ENCODE data around the gene GASK1A. TPM values are rescaled to one million over a fixed set of nuclear protein-coding genes. Genes with fewer than 3 reads are reported as not detected.

The GASK1A gene
- total RNA-seq, 4 donors from 2014 or later, result 2.6 to 9.5 (median 8.8) TPM

GRCh38 chr3:42996633-42997075, 17.5 kb downstream of the GASK1A start:
- H3K36me3 ChIP-seq, result no peaks in the 10 kb centered on the region
- H3K4me3 ChIP-seq (replicated peaks in 1 of 3), result no peak overlapping the region
- no peaks in the 10 kb centered on the region for H3K9me3 ChIP-seq
- no peak for TF ChIP-seq POLR2A (IDR thresholded peaks at IDR 0.05)
- TF ChIP-seq, protein P1, sequence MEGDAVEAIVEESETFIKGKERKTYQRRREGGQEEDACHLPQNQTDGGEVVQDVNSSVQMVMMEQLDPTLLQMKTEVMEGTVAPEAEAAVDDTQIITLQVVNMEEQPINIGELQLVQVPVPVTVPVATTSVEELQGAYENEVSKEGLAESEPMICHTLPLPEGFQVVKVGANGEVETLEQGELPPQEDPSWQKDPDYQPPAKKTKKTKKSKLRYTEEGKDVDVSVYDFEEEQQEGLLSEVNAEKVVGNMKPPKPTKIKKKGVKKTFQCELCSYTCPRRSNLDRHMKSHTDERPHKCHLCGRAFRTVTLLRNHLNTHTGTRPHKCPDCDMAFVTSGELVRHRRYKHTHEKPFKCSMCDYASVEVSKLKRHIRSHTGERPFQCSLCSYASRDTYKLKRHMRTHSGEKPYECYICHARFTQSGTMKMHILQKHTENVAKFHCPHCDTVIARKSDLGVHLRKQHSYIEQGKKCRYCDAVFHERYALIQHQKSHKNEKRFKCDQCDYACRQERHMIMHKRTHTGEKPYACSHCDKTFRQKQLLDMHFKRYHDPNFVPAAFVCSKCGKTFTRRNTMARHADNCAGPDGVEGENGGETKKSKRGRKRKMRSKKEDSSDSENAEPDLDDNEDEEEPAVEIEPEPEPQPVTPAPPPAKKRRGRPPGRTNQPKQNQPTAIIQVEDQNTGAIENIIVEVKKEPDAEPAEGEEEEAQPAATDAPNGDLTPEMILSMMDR (IDR thresholded peaks at IDR 0.05), result no peak
- H3K27ac ChIP-seq, result no peak overlapping the region
- 76 to 100% methylated on average over 2 of the region's 2 CpGs for WGBS, 2 donors
- intact Hi-C loops (cut with DNase I), result no loop called here
- peak in 1 of 2 donors; percentile 6 for DNase-seq
- H3K27me3 ChIP-seq, result no peaks in the 10 kb centered on the region
- H3K4me1 ChIP-seq, result peaks cover 0 to 9% of the 10 kb centered on the region in 2 donors

- intact Hi-C loops (cut with DNase I), result no loop called here
- Histone ChIP-seq H3K9me3 (no peaks in the 10 kb centered on the region), H3K27ac (no peak overlapping the region), H3K4me1 (peaks cover 0 to 12% of the 10 kb centered on the region in 2 donors), H3K27me3 (no peaks in the 10 kb centered on the region), H3K4me3 (replicated peaks in 1 of 3) (no peak overlapping the region), H3K36me3 (no peaks in the 10 kb centered on the region)
- DNase-seq, result no peak
- no peak for TF ChIP-seq POLR2A (IDR thresholded peaks at IDR 0.05)
- TF ChIP-seq, protein P1 (IDR thresholded peaks at IDR 0.05), result no peak
- 50 to 74% methylated on average over 3 of the region's 3 CpGs for WGBS, 2 donors
Observed at GRCh38 chr3:42999212-42999611, 20.1 kb downstream of the GASK1A start.

- Histone ChIP-seq H3K27me3 (no peaks in the 10 kb centered on the region), H3K4me1 (peaks cover 0 to 12% of the 10 kb centered on the region in 2 donors), H3K36me3 (no peaks in the 10 kb centered on the region), H3K4me3 (replicated peaks in 1 of 3) (no peak overlapping the region), H3K27ac (peak overlapping the region in 1 of 3 donors; percentile 3), H3K9me3 (no peaks in the 10 kb centered on the region)
- DNase-seq, result no peak
- intact Hi-C loops (cut with DNase I), result no loop called here
- WGBS, 2 donors, result 85 to 92% methylated on average over 4 of the region's 4 CpGs
- TF ChIP-seq, protein P1 (IDR thresholded peaks at IDR 0.05), result no peak
- no peak for TF ChIP-seq POLR2A (IDR thresholded peaks at IDR 0.05)
Observed at GRCh38 chr3:42999632-43000031, 20.5 kb downstream of the GASK1A start.

- H3K4me3 ChIP-seq (replicated peaks in 1 of 3), result no peak overlapping the region
- no peak for DNase-seq
- 87 to 91% methylated on average over 4 of the region's 4 CpGs for WGBS, 2 donors
- H3K9me3 ChIP-seq, result no peaks in the 10 kb centered on the region
- TF ChIP-seq, protein P1 (IDR thresholded peaks at IDR 0.05), result no peak
- no peak for TF ChIP-seq POLR2A (IDR thresholded peaks at IDR 0.05)
- no peaks in the 10 kb centered on the region for H3K27me3 ChIP-seq
- peak overlapping the region in 1 of 3 donors; percentile 3 for H3K27ac ChIP-seq
- no peaks in the 10 kb centered on the region for H3K36me3 ChIP-seq
- H3K4me1 ChIP-seq, result peaks cover 0 to 12% of the 10 kb centered on the region in 2 donors
- intact Hi-C loops (cut with DNase I), result no loop called here
Observed at GRCh38 chr3:43000387-43000786, 21.3 kb downstream of the GASK1A start.

GRCh38 chr3:43001094-43001553, 22.0 kb downstream of the GASK1A start:
- no peak overlapping the region for H3K4me3 ChIP-seq (replicated peaks in 1 of 3)
- 75 to 77% methylated on average over 8 of the region's 8 CpGs for WGBS, 2 donors

More at GRCh38 chr3:43001094-43001553, 22.0 kb downstream of the GASK1A start:
- Histone ChIP-seq H3K36me3 (no peaks in the 10 kb centered on the region), H3K4me1 (peaks cover 0 to 12% of the 10 kb centered on the region in 2 donors), H3K27ac (peak overlapping the region in 1 of 3 donors; percentile 45), H3K27me3 (no peaks in the 10 kb centered on the region), H3K9me3 (no peaks in the 10 kb centered on the region)
- peak; percentile 24 to 61 for DNase-seq
- intact Hi-C loops (cut with DNase I), result no loop called here
- TF ChIP-seq, protein P1 (IDR thresholded peaks at IDR 0.05), result no peak
- TF ChIP-seq POLR2A (IDR thresholded peaks at IDR 0.05), result no peak
